ENCODE results near the gene NHLRC4. TPM values are rescaled to one million over a fixed set of nuclear protein-coding genes. Genes with fewer than 3 reads are reported as not detected.

Gene NHLRC4
- total and polyA plus RNA-seq, 2 of the 13 experiments (the other 11 are each of a cell fraction or from before 2014, with no cell fraction given), result 0.40 to 0.59 TPM

DNA sequence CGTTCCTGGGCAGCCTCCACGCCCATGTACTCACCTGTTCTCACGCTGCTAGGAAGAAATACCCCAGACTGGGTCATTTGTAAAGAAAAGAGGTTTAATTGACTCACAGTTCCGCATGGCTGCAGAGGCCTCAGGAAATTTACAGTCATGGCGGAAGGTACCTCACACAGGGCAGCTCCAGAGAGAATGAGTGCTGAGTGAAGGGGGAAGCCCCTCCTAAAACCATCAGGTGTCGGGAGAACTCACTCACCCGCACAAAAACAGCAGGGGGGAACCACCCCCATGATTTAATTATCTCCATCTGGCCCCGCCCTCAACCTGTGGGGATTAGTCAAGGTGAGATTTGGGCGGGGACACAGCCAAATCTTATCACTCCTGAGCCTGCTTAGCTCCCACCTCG lies 41.2 kb downstream of the NHLRC4 start:
- POLR2A ChIA-PET, result no interaction called here
- in situ Hi-C loops (cut with HindIII; ENCODE audit: extremely low pct_ligation_motif_present, low pct_unique_long_range_greater_than_20kb), result no loop called here
- FAIRE-seq (no peak), ATAC-seq (no peak), DNase-seq (ENCODE audit: low spot score) (no peak)
- H2AFZ ChIP-seq (ENCODE audit: low read length), result no peak overlapping the region
- H3K27me3 ChIP-seq (ENCODE audit: control insufficient read depth in 1 of 2, insufficient read depth in 2 of 2, low read length in 2 of 2), result no peaks in the 10 kb centered on the region
- no TSS peak for BruUV-seq (replicated peaks)
- H4K20me1 ChIP-seq (ENCODE audit: insufficient read depth, low read length), result no peaks in the 10 kb centered on the region
- intact Hi-C loops (cut with micrococcal nuclease; ENCODE audit: unreplicated experiment), result no loop called here
- no peak for TF ChIP-seq CREM (IDR thresholded peaks at IDR 0.05)
- TF ChIP-seq CREM (CRISPR knock-in tag; IDR thresholded peaks at IDR 0.05), result no peak
- TF ChIP-seq, protein P1, sequence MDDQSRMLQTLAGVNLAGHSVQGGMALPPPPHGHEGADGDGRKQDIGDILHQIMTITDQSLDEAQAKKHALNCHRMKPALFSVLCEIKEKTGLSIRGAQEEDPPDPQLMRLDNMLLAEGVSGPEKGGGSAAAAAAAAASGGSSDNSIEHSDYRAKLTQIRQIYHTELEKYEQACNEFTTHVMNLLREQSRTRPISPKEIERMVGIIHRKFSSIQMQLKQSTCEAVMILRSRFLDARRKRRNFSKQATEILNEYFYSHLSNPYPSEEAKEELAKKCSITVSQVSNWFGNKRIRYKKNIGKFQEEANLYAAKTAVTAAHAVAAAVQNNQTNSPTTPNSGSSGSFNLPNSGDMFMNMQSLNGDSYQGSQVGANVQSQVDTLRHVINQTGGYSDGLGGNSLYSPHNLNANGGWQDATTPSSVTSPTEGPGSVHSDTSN (CRISPR knock-in tag; IDR thresholded peaks at IDR 0.05; ENCODE audit: borderline replicate concordance), result no peak
- TF ChIP-seq, protein P2, sequence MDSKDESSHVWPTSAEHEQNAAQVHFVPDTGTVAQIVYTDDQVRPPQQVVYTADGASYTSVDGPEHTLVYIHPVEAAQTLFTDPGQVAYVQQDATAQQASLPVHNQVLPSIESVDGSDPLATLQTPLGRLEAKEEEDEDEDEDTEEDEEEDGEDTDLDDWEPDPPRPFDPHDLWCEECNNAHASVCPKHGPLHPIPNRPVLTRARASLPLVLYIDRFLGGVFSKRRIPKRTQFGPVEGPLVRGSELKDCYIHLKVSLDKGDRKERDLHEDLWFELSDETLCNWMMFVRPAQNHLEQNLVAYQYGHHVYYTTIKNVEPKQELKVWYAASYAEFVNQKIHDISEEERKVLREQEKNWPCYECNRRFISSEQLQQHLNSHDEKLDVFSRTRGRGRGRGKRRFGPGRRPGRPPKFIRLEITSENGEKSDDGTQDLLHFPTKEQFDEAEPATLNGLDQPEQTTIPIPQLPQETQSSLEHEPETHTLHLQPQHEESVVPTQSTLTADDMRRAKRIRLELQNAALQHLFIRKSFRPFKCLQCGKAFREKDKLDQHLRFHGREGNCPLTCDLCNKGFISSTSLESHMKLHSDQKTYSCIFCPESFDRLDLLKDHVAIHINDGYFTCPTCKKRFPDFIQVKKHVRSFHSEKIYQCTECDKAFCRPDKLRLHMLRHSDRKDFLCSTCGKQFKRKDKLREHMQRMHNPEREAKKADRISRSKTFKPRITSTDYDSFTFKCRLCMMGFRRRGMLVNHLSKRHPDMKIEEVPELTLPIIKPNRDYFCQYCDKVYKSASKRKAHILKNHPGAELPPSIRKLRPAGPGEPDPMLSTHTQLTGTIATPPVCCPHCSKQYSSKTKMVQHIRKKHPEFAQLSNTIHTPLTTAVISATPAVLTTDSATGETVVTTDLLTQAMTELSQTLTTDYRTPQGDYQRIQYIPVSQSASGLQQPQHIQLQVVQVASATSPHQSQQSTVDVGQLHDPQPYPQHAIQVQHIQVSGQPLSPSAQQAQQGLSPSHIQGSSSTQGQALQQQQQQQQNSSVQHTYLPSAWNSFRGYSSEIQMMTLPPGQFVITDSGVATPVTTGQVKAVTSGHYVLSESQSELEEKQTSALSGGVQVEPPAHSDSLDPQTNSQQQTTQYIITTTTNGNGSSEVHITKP (CRISPR knock-in tag; IDR thresholded peaks at IDR 0.05; ENCODE audit: low read depth), result no peak
- no peak for TF ChIP-seq FIP1L1 (IDR thresholded peaks at IDR 0.05; ENCODE audit: borderline replicate concordance, insufficient read depth, low read depth, low read length)
- TF ChIP-seq ZNF75D (CRISPR knock-in tag; IDR thresholded peaks at IDR 0.05; ENCODE audit: borderline replicate concordance), result no peak
- no peak for TF ChIP-seq ZNF12 (CRISPR knock-in tag; IDR thresholded peaks at IDR 0.05)
- no peak overlapping the region for H3K4me3 ChIP-seq (replicated peaks in 1 of 3; ENCODE audit: insufficient read depth in 1 of 3, low read depth in 2 of 3, low read length in 3 of 3)
- H3K36me3 ChIP-seq (replicated peaks in 1 of 2; ENCODE audit: control insufficient read depth in 1 of 2, insufficient read depth in 2 of 2, low read length in 2 of 2), result 0 out of 5 replicates have a peak, but pooled peaks cover 0 to 3% of the 10 kb centered on the region in 2 experiments
- H3K9ac ChIP-seq (ENCODE audit: insufficient read depth, low read depth, low read length), result no peak overlapping the region
- H3K4me2 ChIP-seq (ENCODE audit: low read depth, low read length), result no peak overlapping the region
- H3K79me2 ChIP-seq (ENCODE audit: insufficient read depth, low read length), result peaks cover 8% of the 10 kb centered on the region
- peaks cover 17% of the 10 kb centered on the region for H3K4me1 ChIP-seq (ENCODE audit: insufficient read depth, low read length)
- H3K9me3 ChIP-seq (ENCODE audit: low read length), result no peaks in the 10 kb centered on the region
- CTCF ChIA-PET (ENCODE audit: low intra/inter-chr PET ratio, low total read pairs), result interaction anchor here (1.1 kb wide), 1 partner anchor 29 kb away, joined by 3 read pairs; no protein-coding TSS in a partner anchor
- 91% methylated on average over 10 of the region's 10 CpGs for WGBS (ENCODE audit: low lambda C conversion rate)
- no peak overlapping the region for H3K27ac ChIP-seq (ENCODE audit: extremely low read length, insufficient read depth, low read length)
